Neural progenitor cell (in vitro differentiated cells): ENCODE data around the gene ZNF408. TPM values are rescaled to one million over a fixed set of nuclear protein-coding genes. Genes with fewer than 3 reads are reported as not detected.
A peak's percentile ranks its signal among the peaks of the same experiment; 100 is the strongest.

Experiments used
- DNase-seq: peaks from one replicate; pipeline ENCODE4 v3.0.0-alpha.2; 2016; ENCODE audit warnings: low spot score
- H2AFZ ChIP-seq: fragments of 200-600 bp; sonication (generic); replicated peaks from 2 replicates; pipeline ENCODE4 v1.6.1; 2016; ENCODE audit warnings: antibody characterized with exemption
- H3F3A ChIP-seq: fragments of 200-600 bp; sonication (generic); 2 replicates; pipeline ENCODE4 v1.6.1; 2016; ENCODE audit warnings: antibody characterized with exemption, low read depth
- H3K27ac ChIP-seq: fragments of 200-600 bp; sonication (generic); 2 replicates; pipeline ENCODE4 v1.5.1; 2016; ENCODE audit warnings: mild to moderate bottlenecking
- H3K27me3 ChIP-seq: fragments of 200-600 bp; sonication (generic); 2 replicates; pipeline ENCODE4 v1.6.1; 2016; ENCODE audit warnings: mild to moderate bottlenecking, moderate library complexity
- H3K36me3 ChIP-seq: fragments of 200-600 bp; sonication (generic); 2 replicates; pipeline ENCODE4 v1.5.1; 2016
- H3K4me1 ChIP-seq: fragments of 200-600 bp; sonication (generic); 2 replicates; pipeline ENCODE4 v1.6.1; 2016; ENCODE audit warnings: mixed run types
- H3K4me2 ChIP-seq: fragments of 200-600 bp; sonication (generic); 2 replicates; pipeline ENCODE4 v1.6.1; 2016
- H3K4me3 ChIP-seq: fragments of 200-600 bp; sonication (generic); 2 replicates; pipeline ENCODE4 v1.5.1; 2016
- H3K79me2 ChIP-seq: fragments of 200-600 bp; sonication (generic); 2 replicates; pipeline ENCODE4 v1.6.1; 2016; ENCODE audit warnings: low read depth
- H3K9ac ChIP-seq: fragments of 200-600 bp; sonication (generic); 2 replicates; pipeline ENCODE4 v1.6.1; 2016
- H3K9me3 ChIP-seq: fragments of 200-600 bp; sonication (generic); 2 replicates; pipeline ENCODE4 v1.5.1; 2016; ENCODE audit warnings: low read depth
- H4K20me1 ChIP-seq: fragments of 200-600 bp; sonication (generic); 2 replicates; pipeline ENCODE4 v1.6.1; 2016; ENCODE audit warnings: low read depth
- H3K27ac Mint-ChIP-seq: 3 replicates; pipeline ENCODE4 v1.8.0; 2021; ENCODE audit warnings: mixed read lengths
- H3K27me3 Mint-ChIP-seq: 2 replicates; pipeline ENCODE4 v1.8.0; 2022; ENCODE audit warnings: low read depth, mild to moderate bottlenecking, inconsistent platforms, moderate library complexity, mixed read lengths; ENCODE audit not compliant: insufficient read depth
- H3K36me3 Mint-ChIP-seq: 3 replicates; pipeline ENCODE4 v1.8.0; 2021; ENCODE audit warnings: mixed read lengths
- H3K4me1 Mint-ChIP-seq: 3 replicates; pipeline ENCODE4 v1.8.0; 2021; ENCODE audit warnings: mixed read lengths
- H3K4me3 Mint-ChIP-seq: 3 replicates; pipeline ENCODE4 v1.8.0; 2021; ENCODE audit warnings: mild to moderate bottlenecking, moderate library complexity, mixed read lengths
- H3K9me3 Mint-ChIP-seq: 3 replicates; pipeline ENCODE4 v1.8.0; 2020; ENCODE audit warnings: mixed read lengths
- CTCF ChIP-seq: fragments of 200-600 bp; sonication (generic); IDR thresholded peaks from 2 replicates; pipeline ENCODE4 v1.5.1; 2017; ENCODE audit warnings: antibody characterized with exemption, mild to moderate bottlenecking
- EZH2 ChIP-seq: fragments of 200-600 bp; sonication (generic); IDR thresholded peaks from 2 replicates; pipeline ENCODE4 v1.6.1; 2017; ENCODE audit warnings: antibody characterized with exemption, mild to moderate bottlenecking, moderate library complexity
- EZH2phosphoT487 ChIP-seq: fragments of 200-600 bp; sonication (generic); IDR thresholded peaks from 2 replicates; pipeline ENCODE4 v1.6.1; 2017; ENCODE audit warnings: antibody characterized with exemption
- total RNA-seq: library from RNA; depleted of rRNA; stranded (reverse); fragments of >200 nt; gene quantifications from 2 replicates; pipeline ENCODE4 v1.2.3, GENCODE V29; 2015; ENCODE audit warnings: low replicate concordance

Gene ZNF408
- total RNA-seq, 1 donor from 2014 or later, result 2.8 TPM

GRCh38 chr11:46693597-46694012 lies 7.2 kb upstream of the ZNF408 start:
- H4K20me1 ChIP-seq, result no peaks in the 10 kb centered on the region
- H3K9ac ChIP-seq, result no peak overlapping the region
- TF ChIP-seq CTCF (no peak), EZH2phosphoT487 (no peak), EZH2 (no peak)
- no peaks in the 10 kb centered on the region for H3K4me1 ChIP-seq
- H3K9me3 ChIP-seq, result no peaks in the 10 kb centered on the region
- peaks cover under 1% of the 10 kb centered on the region for H3K79me2 ChIP-seq
- no peak overlapping the region for H3K4me3 Mint-ChIP-seq
- H3F3A ChIP-seq, result no peaks in the 10 kb centered on the region
- H3K27ac Mint-ChIP-seq, result no peak overlapping the region
- H3K27ac ChIP-seq, result no peak overlapping the region
- H3K36me3 Mint-ChIP-seq, result peaks cover 6% of the 10 kb centered on the region
- no peak for DNase-seq
- no peak overlapping the region for H3K4me3 ChIP-seq
- H3K27me3 Mint-ChIP-seq, result peaks cover 3% of the 10 kb centered on the region
- H3K36me3 ChIP-seq, result no peaks in the 10 kb centered on the region
- H3K4me1 Mint-ChIP-seq, result peaks cover 16% of the 10 kb centered on the region
- no peaks in the 10 kb centered on the region for H3K9me3 Mint-ChIP-seq
- no peak overlapping the region for H2AFZ ChIP-seq
- no peaks in the 10 kb centered on the region for H3K27me3 ChIP-seq
- no peak overlapping the region for H3K4me2 ChIP-seq

- Mint-ChIP-seq H3K4me3 (no peak overlapping the region), H3K9me3 (no peaks in the 10 kb centered on the region)
- H3K9ac ChIP-seq, result no peak overlapping the region
Observed at GRCh38 chr11:46694072-46694471, 6.8 kb upstream of the ZNF408 start.

GRCh38 chr11:46694607-46695006 lies 6.2 kb upstream of the ZNF408 start:
- no peaks in the 10 kb centered on the region for H3K9me3 ChIP-seq
- H3K27ac Mint-ChIP-seq, result no peak overlapping the region
- H3K36me3 Mint-ChIP-seq, result peaks cover 4% of the 10 kb centered on the region
- no peak overlapping the region for H3K9ac ChIP-seq
- H3K4me1 Mint-ChIP-seq, result peaks cover 23% of the 10 kb centered on the region
- no peaks in the 10 kb centered on the region for H3K27me3 ChIP-seq
- H3K4me3 ChIP-seq, result no peak overlapping the region
- H3K4me3 Mint-ChIP-seq, result no peak overlapping the region
- no peaks in the 10 kb centered on the region for H3K4me1 ChIP-seq
- H4K20me1 ChIP-seq, result no peaks in the 10 kb centered on the region
- no peak overlapping the region for H2AFZ ChIP-seq
- peaks cover 3% of the 10 kb centered on the region for H3K27me3 Mint-ChIP-seq
- DNase-seq, result no peak
- H3K27ac ChIP-seq, result no peak overlapping the region
- H3K4me2 ChIP-seq, result no peak overlapping the region
- peaks cover under 1% of the 10 kb centered on the region for H3F3A ChIP-seq
- TF ChIP-seq EZH2phosphoT487 (no peak), CTCF (no peak), EZH2 (no peak)
- no peaks in the 10 kb centered on the region for H3K36me3 ChIP-seq
- no peaks in the 10 kb centered on the region for H3K9me3 Mint-ChIP-seq
- H3K79me2 ChIP-seq, result peaks cover 11% of the 10 kb centered on the region

More at GRCh38 chr11:46694072-46694471, 6.8 kb upstream of the ZNF408 start:
- no peaks in the 10 kb centered on the region for H3K36me3 ChIP-seq
- peak overlapping the region; percentile 89 for H3K27ac Mint-ChIP-seq
- H3K9me3 ChIP-seq, result no peaks in the 10 kb centered on the region
- H3K4me3 ChIP-seq, result no peak overlapping the region
- H3K36me3 Mint-ChIP-seq, result peaks cover 5% of the 10 kb centered on the region
- H4K20me1 ChIP-seq, result no peaks in the 10 kb centered on the region
- TF ChIP-seq EZH2phosphoT487 (no peak), CTCF (no peak), EZH2 (no peak)
- H3F3A ChIP-seq, result no peaks in the 10 kb centered on the region
- H3K27ac ChIP-seq, result no peak overlapping the region
- H3K27me3 Mint-ChIP-seq, result peaks cover 3% of the 10 kb centered on the region
- no peaks in the 10 kb centered on the region for H3K27me3 ChIP-seq
- no peak overlapping the region for H3K4me2 ChIP-seq
- no peak overlapping the region for H2AFZ ChIP-seq
- peaks cover 21% of the 10 kb centered on the region for H3K4me1 Mint-ChIP-seq
- no peak for DNase-seq
- H3K79me2 ChIP-seq, result peaks cover 5% of the 10 kb centered on the region
- no peaks in the 10 kb centered on the region for H3K4me1 ChIP-seq
